Measurements from ENCODE around the gene RTL1.

RTL1 gene

DNA sequence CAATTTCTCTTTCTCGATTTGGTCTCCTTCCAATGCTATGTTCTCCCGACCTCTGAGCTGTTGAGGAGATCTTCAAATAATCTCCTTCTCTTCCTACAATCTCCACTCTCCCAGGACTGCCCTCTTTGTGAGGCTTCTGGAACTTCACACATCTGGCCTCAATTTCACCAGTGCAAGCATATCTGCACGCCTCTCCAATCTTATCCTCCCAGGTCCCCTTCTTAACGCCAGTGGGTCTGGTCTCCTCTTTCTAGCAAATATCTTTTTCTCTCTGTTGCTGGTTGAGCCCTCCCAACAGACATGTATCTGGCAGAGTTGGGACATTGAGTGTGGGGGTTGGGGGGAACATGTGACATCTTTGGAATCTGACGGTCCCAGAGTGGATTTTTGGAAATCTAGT lies 17.9 kb downstream of the RTL1 start:
- Histone ChIP-seq H3K9ac (no peak overlapping the region), H4K20me1 (no peaks in the 10 kb centered on the region), H3K9me3 (replicated peaks in 1 of 11) (peaks cover 27 to 36% (median 31%) of the 10 kb centered on the region in 11 experiments), H3K4me2 (no peak overlapping the region), H3K4me3 (no peak overlapping the region), H3K27me3 (no peaks in the 10 kb centered on the region), H3K27ac (no peak overlapping the region), H3K36me3 (no peaks in the 10 kb centered on the region), H3K4me1 (no peaks in the 10 kb centered on the region)
- no peak for TF ChIP-seq Cebpa-rat (IDR thresholded peaks at IDR 0.05)

DNA sequence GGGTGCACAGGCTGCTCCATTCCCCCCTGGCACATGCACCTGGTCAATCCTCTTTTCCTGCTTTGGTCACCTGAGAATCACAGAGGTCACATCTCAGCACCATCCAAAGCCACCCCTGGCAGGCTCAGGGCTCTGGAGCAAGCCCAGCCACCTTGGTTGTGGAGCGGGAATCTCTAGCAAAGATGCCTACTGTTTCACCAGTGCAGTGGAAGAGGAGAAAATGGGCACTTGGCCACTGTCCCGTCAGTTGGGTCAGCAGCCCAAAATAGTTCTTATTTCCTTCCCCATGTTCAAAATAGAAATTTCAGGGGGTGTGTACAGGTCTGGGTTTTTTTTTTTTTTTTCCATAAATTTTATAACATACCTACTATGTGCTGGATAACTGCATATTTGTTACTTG lies 18.3 kb downstream of the RTL1 start:
- no peaks in the 10 kb centered on the region for H3K36me3 ChIP-seq
- no peak overlapping the region for H3K27ac ChIP-seq
- no peaks in the 10 kb centered on the region for H4K20me1 ChIP-seq
- no peak overlapping the region for H3K9ac ChIP-seq
- H3K9me3 ChIP-seq (replicated peaks in 1 of 11): peaks cover 27 to 41% (median 31%) of the 10 kb centered on the region in 11 experiments
- TF ChIP-seq Cebpa-rat (IDR thresholded peaks at IDR 0.05): no peak
- H3K4me3 ChIP-seq: no peak overlapping the region
- H3K4me2 ChIP-seq: no peak overlapping the region
- no peaks in the 10 kb centered on the region for H3K27me3 ChIP-seq
- H3K4me1 ChIP-seq: no peaks in the 10 kb centered on the region

DNA sequence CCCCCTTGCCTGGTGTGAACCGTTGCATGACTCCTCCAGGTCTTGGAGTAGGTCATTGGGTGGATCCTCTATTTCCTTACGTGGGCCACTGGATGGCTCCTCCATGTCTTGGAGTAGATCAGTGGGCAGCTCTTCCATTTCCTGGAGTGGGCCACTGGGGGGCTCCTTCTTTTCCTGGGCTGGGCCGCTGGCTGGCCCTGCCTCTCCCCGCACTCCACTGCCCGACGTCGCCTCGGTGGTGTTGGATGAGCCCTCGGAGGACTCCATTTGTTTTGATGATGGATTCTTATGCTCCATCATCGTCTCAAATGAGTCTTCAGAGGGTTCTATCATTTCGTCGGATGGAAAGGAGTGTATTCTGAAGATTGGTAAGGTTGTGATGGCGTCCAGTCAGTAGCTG lies 19.1 kb downstream of the RTL1 start:
- H3K9me3 ChIP-seq (replicated peaks in 1 of 11): peaks cover 27 to 41% (median 31%) of the 10 kb centered on the region in 11 experiments
- no peak overlapping the region for H3K27ac ChIP-seq
- no peaks in the 10 kb centered on the region for H3K36me3 ChIP-seq
- no peak for TF ChIP-seq Cebpa-rat (IDR thresholded peaks at IDR 0.05)
- H4K20me1 ChIP-seq: no peaks in the 10 kb centered on the region
- H3K27me3 ChIP-seq: no peaks in the 10 kb centered on the region
- H3K4me1 ChIP-seq: peaks cover 0 to 4% (median 4%) of the 10 kb centered on the region in 10 experiments; a peak in 15 of 20 replicates
- no peak overlapping the region for H3K4me2 ChIP-seq
- no peak overlapping the region for H3K4me3 ChIP-seq
- no peak overlapping the region for H3K9ac ChIP-seq

DNA sequence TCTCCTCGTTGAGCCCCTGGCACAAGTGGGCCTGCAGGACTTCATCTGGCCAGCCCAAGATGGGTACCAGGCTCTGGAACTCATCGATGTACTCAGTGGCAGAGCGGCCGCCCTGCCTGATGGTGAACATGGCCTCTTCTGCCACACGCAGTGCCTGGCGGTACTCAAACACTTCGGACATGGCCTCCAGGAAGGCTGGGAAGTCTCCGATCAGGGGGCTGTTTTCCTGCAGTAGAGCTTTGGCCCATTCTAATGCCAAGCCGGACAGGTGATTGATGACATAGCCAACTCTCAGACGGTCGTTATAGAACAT lies 19.8 kb downstream of the RTL1 start:
- H3K4me3 ChIP-seq: no peak overlapping the region
- H3K27me3 ChIP-seq: no peaks in the 10 kb centered on the region
- no peak for TF ChIP-seq Cebpa-rat (IDR thresholded peaks at IDR 0.05)
- no peaks in the 10 kb centered on the region for H3K36me3 ChIP-seq
- no peak overlapping the region for H3K27ac ChIP-seq
- H3K9me3 ChIP-seq (replicated peaks in 1 of 11): peaks cover 27 to 41% (median 31%) of the 10 kb centered on the region in 11 experiments
- H3K4me2 ChIP-seq: no peak overlapping the region
- peaks cover 0 to 11% (median 11%) of the 10 kb centered on the region in 10 experiments; a peak in 16 of 20 replicates for H3K4me1 ChIP-seq
- no peak overlapping the region for H3K9ac ChIP-seq
- H4K20me1 ChIP-seq: no peaks in the 10 kb centered on the region

DNA sequence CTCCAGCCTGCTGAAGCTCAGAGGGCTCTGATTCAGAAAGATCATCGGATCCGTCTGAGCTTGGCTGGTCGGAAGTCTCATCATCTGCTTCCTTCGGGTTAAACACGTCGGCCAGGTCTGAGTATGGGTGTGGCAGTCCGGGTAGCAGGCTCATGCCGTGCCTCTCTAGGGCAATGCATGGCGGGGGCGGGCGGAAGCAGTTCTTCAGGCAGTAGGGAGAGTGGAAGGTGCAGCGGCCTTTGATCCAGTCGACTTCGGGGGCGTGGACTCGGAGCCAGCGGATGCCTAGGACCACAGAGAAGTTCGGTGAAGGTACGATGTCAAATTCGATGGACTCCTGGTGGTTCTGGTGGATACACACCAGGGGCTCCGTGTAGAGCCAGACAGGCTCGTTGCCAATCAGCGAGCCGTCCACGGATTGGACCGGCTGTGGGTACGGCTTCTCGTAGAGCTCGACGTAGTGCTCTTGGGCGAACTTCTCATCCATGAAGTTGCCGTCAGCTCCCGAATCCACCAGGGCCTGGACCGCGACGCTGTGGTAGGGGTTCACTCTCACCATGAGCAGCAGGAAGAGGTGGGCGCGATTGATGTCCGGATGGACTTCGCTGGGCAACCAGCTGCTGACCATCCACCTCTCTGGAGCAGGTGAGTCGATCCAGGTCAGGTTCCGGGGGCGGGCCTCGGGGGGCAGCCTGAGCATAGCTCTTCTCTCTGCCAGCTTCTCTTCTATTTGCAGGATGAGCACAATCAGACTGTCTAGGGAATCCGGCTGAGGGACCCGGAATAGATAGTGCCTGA lies 20.3 kb downstream of the RTL1 start:
- H4K20me1 ChIP-seq: no peaks in the 10 kb centered on the region
- no peaks in the 10 kb centered on the region for H3K27me3 ChIP-seq
- no peaks in the 10 kb centered on the region for H3K36me3 ChIP-seq
- H3K9ac ChIP-seq: no peak overlapping the region
- TF ChIP-seq Cebpa-rat (IDR thresholded peaks at IDR 0.05): no peak
- H3K27ac ChIP-seq: no peak overlapping the region
- H3K4me1 ChIP-seq: peaks cover 0 to 17% (median 13%) of the 10 kb centered on the region in 10 experiments; a peak in 16 of 20 replicates
- H3K4me3 ChIP-seq: no peak overlapping the region
- H3K4me2 ChIP-seq: no peak overlapping the region
- peaks cover 27 to 41% (median 31%) of the 10 kb centered on the region in 11 experiments for H3K9me3 ChIP-seq (replicated peaks in 1 of 11)

DNA sequence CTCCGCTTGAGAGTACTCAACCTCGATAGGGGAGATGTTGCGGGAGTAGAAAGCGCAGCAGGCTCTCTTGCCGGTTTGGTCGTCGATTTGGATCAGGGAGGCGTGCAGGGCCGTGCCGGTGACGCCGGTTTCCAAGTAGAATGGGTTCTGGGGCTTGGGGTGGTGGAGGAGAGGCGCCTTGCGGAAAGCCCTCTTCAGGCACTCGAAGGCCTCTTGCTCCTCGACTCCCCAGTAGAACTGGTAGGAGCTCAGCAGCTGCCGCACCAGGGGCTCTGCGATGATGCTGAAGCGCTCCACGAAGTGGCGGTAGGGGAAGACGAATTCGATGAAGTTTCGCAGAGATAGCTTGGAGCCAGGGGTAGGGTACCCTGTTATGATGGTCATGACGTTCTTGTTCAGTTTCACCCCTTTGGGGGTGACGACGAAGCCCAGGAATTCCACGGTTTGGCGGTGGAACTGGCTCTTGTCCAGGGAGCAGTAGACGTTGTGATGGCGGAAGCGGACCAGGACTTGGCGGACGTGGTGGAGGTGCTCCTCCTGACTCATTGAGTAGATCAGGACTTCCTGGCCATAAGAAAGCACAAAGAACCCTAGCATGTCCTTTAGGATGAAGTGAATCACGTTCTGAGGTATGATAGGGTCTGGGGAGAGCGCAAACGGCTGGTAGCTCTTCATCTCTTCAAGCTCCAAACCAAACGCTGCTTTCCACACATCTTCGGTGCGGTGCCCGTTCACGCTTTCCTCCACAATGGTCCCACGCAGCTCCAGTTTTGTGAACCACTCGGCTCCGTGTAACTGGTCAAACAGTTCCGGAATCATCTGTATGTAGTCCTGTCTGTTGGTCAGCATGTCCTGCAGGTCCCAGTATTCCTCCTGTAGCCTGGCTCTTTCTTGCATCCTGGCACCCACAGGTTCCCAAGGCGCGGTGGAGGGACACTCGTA lies 21.2 kb downstream of the RTL1 start:
- Histone ChIP-seq H3K27ac (no peak overlapping the region), H3K4me2 (no peak overlapping the region), H3K36me3 (no peaks in the 10 kb centered on the region)

DNA sequence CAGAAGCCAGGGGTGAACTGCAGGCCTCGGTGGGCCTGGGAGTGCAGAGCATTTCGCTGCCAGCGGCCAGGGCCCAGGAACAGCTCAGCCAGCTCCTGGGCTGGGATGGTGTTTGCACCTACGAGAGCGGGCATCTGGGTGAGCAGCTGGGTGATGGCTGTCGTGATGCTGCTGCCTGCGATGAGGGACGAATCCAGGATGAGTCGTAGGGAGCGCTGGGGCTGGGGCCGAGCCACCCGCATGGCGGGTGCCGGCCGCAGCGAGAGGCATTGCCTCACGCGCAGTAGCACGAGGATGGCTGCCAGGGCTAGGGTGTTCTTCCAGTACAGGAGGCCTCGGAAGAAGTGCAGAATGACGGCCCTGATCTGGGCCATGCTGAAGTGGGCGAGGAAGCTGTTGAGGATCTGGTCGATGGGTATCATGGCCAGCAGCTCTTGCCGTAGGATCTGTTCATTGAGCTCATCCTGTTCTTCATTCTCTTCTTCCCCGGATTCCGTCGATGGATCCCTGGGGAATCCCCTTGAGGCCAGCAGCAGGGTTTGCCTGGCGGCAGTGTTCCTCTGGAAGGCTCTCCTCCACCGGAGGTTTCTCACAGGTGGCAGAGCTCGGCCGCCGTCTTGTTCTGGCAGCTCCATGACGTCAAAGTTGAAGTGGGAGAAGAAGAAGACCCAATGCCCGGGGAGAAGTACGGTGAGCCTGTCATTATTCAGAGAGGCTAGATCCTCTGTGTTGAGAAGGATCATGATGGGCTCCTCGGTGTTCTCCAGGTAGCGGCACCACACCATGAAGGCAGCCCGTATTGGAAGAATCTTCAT lies 22.1 kb downstream of the RTL1 start:
- Histone ChIP-seq H3K9ac (no peak overlapping the region), H3K27me3 (no peaks in the 10 kb centered on the region), H3K36me3 (no peaks in the 10 kb centered on the region), H4K20me1 (no peaks in the 10 kb centered on the region), H3K4me3 (no peak overlapping the region), H3K4me2 (no peak overlapping the region), H3K9me3 (replicated peaks in 1 of 11) (peaks cover 27 to 41% (median 31%) of the 10 kb centered on the region in 11 experiments), H3K27ac (no peak overlapping the region), H3K4me1 (peaks cover 0 to 17% (median 13%) of the 10 kb centered on the region in 10 experiments; a peak in 16 of 20 replicates)
- TF ChIP-seq Cebpa-rat (IDR thresholded peaks at IDR 0.05): no peak

More for the DNA sequence above, 21.2 kb downstream of the RTL1 start:
- Histone ChIP-seq H3K27me3 (no peaks in the 10 kb centered on the region), H3K9ac (no peak overlapping the region), H3K9me3 (replicated peaks in 1 of 11) (peaks cover 27 to 41% (median 31%) of the 10 kb centered on the region in 11 experiments), H4K20me1 (no peaks in the 10 kb centered on the region), H3K4me3 (no peak overlapping the region), H3K4me1 (peaks cover 0 to 17% (median 13%) of the 10 kb centered on the region in 10 experiments; a peak in 16 of 20 replicates)
- TF ChIP-seq Cebpa-rat (IDR thresholded peaks at IDR 0.05): no peak

DNA sequence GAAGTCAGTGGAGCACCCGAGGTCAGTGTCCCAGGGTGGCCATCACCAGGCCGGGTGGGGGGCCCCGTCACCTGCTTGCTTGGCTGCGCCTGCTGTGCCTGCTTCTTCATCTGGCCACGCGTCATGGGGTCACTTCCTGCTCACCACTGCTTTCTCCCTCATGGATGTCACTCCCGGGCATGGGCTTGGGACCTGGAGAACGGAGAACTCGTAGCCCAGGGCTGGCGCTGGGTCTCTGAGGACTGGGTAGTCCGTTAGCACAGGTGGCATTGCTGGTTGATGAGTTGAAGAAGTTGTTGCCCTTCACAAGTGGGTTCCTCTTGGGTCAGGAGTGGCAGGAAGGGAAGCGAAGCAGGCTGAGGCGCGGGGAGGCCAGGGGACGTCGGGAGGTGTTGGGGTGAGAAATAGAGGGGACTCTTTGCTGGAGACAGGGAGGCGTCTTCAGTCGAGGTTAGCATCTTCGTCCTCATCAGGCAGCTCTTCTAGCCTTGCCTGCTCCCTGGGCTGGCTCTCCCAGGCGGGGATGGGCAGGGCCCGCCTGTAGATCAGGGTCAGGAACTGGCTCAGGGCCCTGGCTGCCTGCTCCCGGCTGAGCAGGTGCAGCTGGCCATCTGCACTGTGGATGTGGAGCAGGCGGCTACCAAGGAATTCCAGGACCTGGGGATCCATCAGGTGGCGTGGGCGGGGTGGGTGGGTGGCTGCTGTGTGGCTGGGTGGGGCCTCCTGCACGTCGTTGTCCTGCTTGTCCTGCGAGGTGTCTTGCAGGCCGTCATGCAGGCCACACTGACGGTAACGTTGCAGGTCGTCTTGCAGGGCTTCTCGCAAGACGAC lies 23.0 kb downstream of the RTL1 start:
- no peak overlapping the region for H3K9ac ChIP-seq
- H3K27ac ChIP-seq: no peak overlapping the region
- no peaks in the 10 kb centered on the region for H3K27me3 ChIP-seq
- H3K4me2 ChIP-seq: no peak overlapping the region
- H3K4me1 ChIP-seq: peaks cover 0 to 17% (median 13%) of the 10 kb centered on the region in 10 experiments; a peak in 16 of 20 replicates
- no peak for TF ChIP-seq Cebpa-rat (IDR thresholded peaks at IDR 0.05)
- no peaks in the 10 kb centered on the region for H3K36me3 ChIP-seq
- no peaks in the 10 kb centered on the region for H4K20me1 ChIP-seq
- H3K9me3 ChIP-seq (replicated peaks in 1 of 11): peaks cover 27 to 41% (median 31%) of the 10 kb centered on the region in 11 experiments
- H3K4me3 ChIP-seq: no peak overlapping the region

Data from BLaER1 treated with 17β-estradiol and CSF1 and Interleukin-3, amounts not matched to agents 10 nM and 100 nM (cell line).